A549 (cell line): ENCODE measurements around the gene MAGI1.

Experiments used
- CTCF ChIP-seq: fragments of >200 bp; sonication (Bioruptor Twin); formaldehyde crosslinking; IDR thresholded peaks from 3 replicates; pipeline ENCODE4 v1.5.1; 2016
- TP53 ChIP-seq: fragments of 250-450 bp; sonication (Bioruptor Pico); IDR thresholded peaks from 2 replicates; pipeline ENCODE4 v1.5.0; 2021; ENCODE audit warnings: mild to moderate bottlenecking, moderate library complexity

- TF ChIP-seq CTCF (no peak), TP53 (CRISPR knock-in tag) (no peak)
Measured at GRCh38 chr3:65489253-65489652, 549.5 kb downstream of the MAGI1 start.
